Measurements from ENCODE around the gene ATR. TPM values are rescaled to one million over a fixed set of nuclear protein-coding genes. Genes with fewer than 3 reads are reported as not detected.

Gene ATR
- total RNA-seq, 1 experiment from 2014 or later: 24.7 TPM

GRCh38 chr3:142602619-142603385, 24.3 kb upstream of the ATR start:
- Histone ChIP-seq H3K27ac (ENCODE audit: low read depth, low read length) (no peak overlapping the region), H2AFZ (ENCODE audit: low read depth, low read length, poor library complexity, severe bottlenecking) (no peak overlapping the region), H3K9ac (ENCODE audit: low read length) (no peak overlapping the region), H3K27me3 (ENCODE audit: insufficient read depth, low read length) (no peaks in the 10 kb centered on the region), H3K9me2 (ENCODE audit: insufficient read depth) (no peaks in the 10 kb centered on the region), H3K36me3 (ENCODE audit: control insufficient read depth in 1 of 2, insufficient read depth in 2 of 2, low read length in 2 of 2) (no peaks in the 10 kb centered on the region), H3K4me2 (ENCODE audit: low read length) (no peak overlapping the region), H3K79me2 (ENCODE audit: insufficient read depth, low read length) (peaks cover 12% of the 10 kb centered on the region; the same call in 1 of the 2 replicates), H4K20me1 (ENCODE audit: insufficient read depth) (no peaks in the 10 kb centered on the region), H3K4me3 (replicated peaks in 1 of 2; ENCODE audit: low read depth in 1 of 2, low read length in 2 of 2) (no peak overlapping the region), H3K4me1 (ENCODE audit: control insufficient read depth in 1 of 2, insufficient read depth in 2 of 2, low read length in 2 of 2) (peaks cover 5 to 6% of the 10 kb centered on the region in 2 experiments; a peak in 3 of 4 replicates), H3K9me3 (ENCODE audit: control insufficient read depth in 1 of 2, insufficient read depth in 1 of 2, low read depth in 1 of 2, low read length in 2 of 2) (no peaks in the 10 kb centered on the region)
- no peak for ATAC-seq
- CTCF ChIA-PET: no interaction called here
- no peak for TF ChIP-seq EGR1 (IDR thresholded peaks at IDR 0.05; ENCODE audit: low read depth)
- RAD21 ChIA-PET (ENCODE audit: low non-redundant PET in 1 of 2, low total read pairs in 2 of 2, uncharacterized antibody in 2 of 2, unreplicated experiment in 2 of 2): no interaction called here
- intact Hi-C loops (cut with micrococcal nuclease): no loop called here
- no peak for DNase-seq (ENCODE audit: low read depth, low spot score)
- no TSS peak for BruUV-seq (replicated peaks)
- POLR2A ChIA-PET: no interaction called here

DNA sequence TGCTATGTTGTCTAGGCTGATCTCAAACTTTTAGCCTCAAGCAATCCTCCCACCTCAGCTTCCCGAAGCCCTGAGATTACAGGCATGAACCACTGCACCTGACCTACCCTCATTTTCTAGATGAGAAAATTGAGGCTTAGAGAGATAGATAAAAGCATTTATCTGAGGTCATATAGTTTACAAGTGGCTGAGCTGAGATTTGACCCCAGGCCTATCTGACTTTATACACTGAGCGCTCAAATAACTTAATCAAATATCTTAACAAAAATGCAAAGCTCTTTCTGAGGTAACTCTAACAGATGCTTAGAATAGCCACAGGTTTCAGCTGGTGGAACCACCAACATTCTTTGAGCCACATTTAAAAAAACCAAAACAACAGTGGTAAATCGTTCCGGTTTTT, 23.2 kb upstream of the ATR start:
- Histone ChIP-seq H3K4me3 (replicated peaks in 1 of 2; ENCODE audit: low read depth in 1 of 2, low read length in 2 of 2) (no peak overlapping the region), H3K27ac (ENCODE audit: low read depth, low read length) (no peak overlapping the region), H3K9me2 (ENCODE audit: insufficient read depth) (no peaks in the 10 kb centered on the region), H4K20me1 (ENCODE audit: insufficient read depth) (no peaks in the 10 kb centered on the region), H3K4me1 (ENCODE audit: control insufficient read depth in 1 of 2, insufficient read depth in 2 of 2, low read length in 2 of 2) (peaks cover 11 to 17% of the 10 kb centered on the region in 2 experiments; a peak in 3 of 4 replicates), H3K27me3 (ENCODE audit: insufficient read depth, low read length) (no peaks in the 10 kb centered on the region), H3K4me2 (ENCODE audit: low read length) (no peak overlapping the region), H3K79me2 (ENCODE audit: insufficient read depth, low read length) (peaks cover 19% of the 10 kb centered on the region; the same call in 1 of the 2 replicates), H2AFZ (ENCODE audit: low read depth, low read length, poor library complexity, severe bottlenecking) (no peak overlapping the region), H3K9ac (ENCODE audit: low read length) (no peak overlapping the region), H3K9me3 (ENCODE audit: control insufficient read depth in 1 of 2, insufficient read depth in 1 of 2, low read depth in 1 of 2, low read length in 2 of 2) (no peaks in the 10 kb centered on the region), H3K36me3 (ENCODE audit: control insufficient read depth in 1 of 2, insufficient read depth in 2 of 2, low read length in 2 of 2) (no peaks in the 10 kb centered on the region)
- intact Hi-C loops (cut with micrococcal nuclease): no loop called here
- ChIA-PET RAD21 (ENCODE audit: low non-redundant PET in 1 of 2, low total read pairs in 2 of 2, uncharacterized antibody in 2 of 2, unreplicated experiment in 2 of 2) (no interaction called here), CTCF (no interaction called here), POLR2A (no interaction called here)
- no TSS peak for BruUV-seq (replicated peaks)
- ATAC-seq (no peak), DNase-seq (ENCODE audit: low read depth, low spot score) (no peak)
- no peak for TF ChIP-seq SIN3A (IDR thresholded peaks at IDR 0.05; ENCODE audit: low read depth)
- TF ChIP-seq SP1 (IDR thresholded peaks at IDR 0.05; ENCODE audit: low read depth): no peak
- no peak for TF ChIP-seq CEBPB (IDR thresholded peaks at IDR 0.05; ENCODE audit: low read depth)
- TF ChIP-seq POLR2AphosphoS5 (IDR thresholded peaks at IDR 0.05; ENCODE audit: low read depth, low read length): no peak
- no peak for TF ChIP-seq RAD21 (IDR thresholded peaks at IDR 0.05; ENCODE audit: low read depth)
- no peak for TF ChIP-seq JUND (IDR thresholded peaks at IDR 0.05)
- TF ChIP-seq YY1 (IDR thresholded peaks at IDR 0.05; ENCODE audit: extremely low read depth, insufficient replicate concordance, low read depth, low read length): no peak
- no peak for TF ChIP-seq EGR1 (IDR thresholded peaks at IDR 0.05; ENCODE audit: low read depth)
- TF ChIP-seq CBX3 (IDR thresholded peaks at IDR 0.05; ENCODE audit: low read depth): no peak
- TF ChIP-seq ELF1 (IDR thresholded peaks at IDR 0.05; ENCODE audit: borderline replicate concordance, low read depth): no peak
- no peak for TF ChIP-seq POLR2A (IDR thresholded peaks at IDR 0.05; ENCODE audit: borderline replicate concordance, extremely low read depth, insufficient read depth, insufficient read length)
- no peak for TF ChIP-seq EZH2 (IDR thresholded peaks at IDR 0.05)
- no peak for TF ChIP-seq ATF3 (IDR thresholded peaks at IDR 0.05)

All from HCT116 (cell line).